K562 (cell line): ENCODE measurements around the gene RAB31. TPM values are rescaled to one million over a fixed set of nuclear protein-coding genes. Genes with fewer than 3 reads are reported as not detected.

Experiments
- ATAC-seq: fragments of 200-7000 bp; cut with Tn5 transposase; 3 replicates; pipeline ENCODE4 v1.9.1; 2020; ENCODE audit warnings: moderate library complexity
- BruUV-seq: library from RNA; stranded (reverse); fragments of 400-500 nt; replicated peaks from 2 replicates; lab custom pipeline; 2021; lab: Mats Ljungman, UMichigan
- CTCF ChIA-PET: fragments of 300-600 bp; formaldehyde crosslinking; extraction: SDS; loops from one replicate; lab custom pipeline; 2021; ENCODE audit warnings: low intra/inter-chr PET ratio; lab: Yijun Ruan, JAX
- POLR2A ChIA-PET: fragments of 300-600, 350-650 bp; sonication (Branson Sonifier 250); formaldehyde crosslinking; extraction: SDS; loops from one replicate; lab custom pipeline; 2021; ENCODE audit warnings: antibody characterized with exemption, inconsistent platforms; lab: Yijun Ruan, JAX
- DNase-seq, 4 experiments: peaks; one replicate each; pipeline versions ENCODE4 v3.0.0 to v3.0.0-alpha.2; 2011 to 2018; ENCODE audit warnings: low spot score in 3 of 4, mixed read lengths in 3 of 4; ENCODE audit errors: extremely low read depth in 1 of 4
- FAIRE-seq: peaks from 2 replicates; lab custom pipeline; 2011; peaks lifted over from hg19 to GRCh38; lab: Jason Lieb, UNC
- H2AFZ ChIP-seq: 2 replicates; pipeline ENCODE4 v1.6.0; 2011; ENCODE audit warnings: low read depth, low read length, control low read depth, inconsistent platforms
- H3K27ac ChIP-seq: fragments of 200-600 bp; 3 replicates; pipeline ENCODE4 v1.8.0; 2011; ENCODE audit warnings: low read depth, mild to moderate bottlenecking, control low read depth, inconsistent platforms, low read length, moderate library complexity, mixed read lengths; ENCODE audit errors: extremely low read depth
- H3K27me3 ChIP-seq, 2 experiments: fragments of 300-600 bp in 1 of 2; 2 replicates in 1 of 2; 3 replicates in 1 of 2; pipeline versions ENCODE4 v1.6.0 to v1.8.0; 2011; ENCODE audit warnings: inconsistent platforms in 2 of 2, low read length in 2 of 2, mild to moderate bottlenecking in 1 of 2, mixed read lengths in 1 of 2, moderate library complexity in 1 of 2; ENCODE audit not compliant: control insufficient read depth in 2 of 2, insufficient read depth in 2 of 2
- H3K36me3 ChIP-seq: fragments of 300-600 bp; 3 replicates; pipeline ENCODE4 v1.8.0; 2011; ENCODE audit warnings: mild to moderate bottlenecking, low read length, inconsistent platforms; ENCODE audit not compliant: control insufficient read depth, insufficient read depth
- H3K4me1 ChIP-seq, 2 experiments: fragments of 200-600 bp in 1 of 2; replicated peaks in 1 of 2; 2 replicates in 1 of 2; 3 replicates in 1 of 2; pipeline versions ENCODE4 v1.5.1 to v1.8.0; 2011; ENCODE audit warnings: inconsistent platforms in 2 of 2, low read length in 2 of 2, mild to moderate bottlenecking in 1 of 2, mixed read lengths in 1 of 2, moderate library complexity in 1 of 2; ENCODE audit not compliant: control insufficient read depth in 2 of 2, insufficient read depth in 2 of 2
- H3K4me2 ChIP-seq: 2 replicates; pipeline ENCODE4 v1.6.1; 2011; ENCODE audit warnings: low read length, control low read depth, inconsistent platforms, mixed read lengths; ENCODE audit not compliant: insufficient read depth
- H3K4me3 ChIP-seq: fragments of 200-600 bp; sonication (generic), shearing (Covaris generic); 2 replicates; pipeline ENCODE4 v1.5.1; 2016; ENCODE audit warnings: control low read depth, inconsistent platforms
- H3K79me2 ChIP-seq: fragments of 200-600 bp; 3 replicates; pipeline ENCODE4 v1.8.0; 2011; ENCODE audit warnings: low read length, inconsistent platforms; ENCODE audit not compliant: control insufficient read depth, insufficient read depth
- H3K9ac ChIP-seq, 2 experiments: 2 replicates each; pipeline versions ENCODE4 v1.6.0 to v1.6.1; 2011; ENCODE audit warnings: low read depth in 2 of 2, low read length in 2 of 2, control low read depth in 1 of 2, inconsistent platforms in 1 of 2, mild to moderate bottlenecking in 1 of 2, mixed read lengths in 1 of 2; ENCODE audit not compliant: insufficient read depth in 1 of 2
- H3K9me1 ChIP-seq: one replicate; pipeline ENCODE4 v1.6.0; 2011; ENCODE audit warnings: inconsistent platforms, mild to moderate bottlenecking, low read length, moderate library complexity; ENCODE audit not compliant: control insufficient read depth, insufficient read depth
- H3K9me3 ChIP-seq: replicated peaks from 2 replicates; pipeline ENCODE4 v1.5.1; 2011; ENCODE audit warnings: low read depth, low read length, inconsistent platforms; ENCODE audit not compliant: control insufficient read depth, insufficient read depth
- H4K20me1 ChIP-seq: replicated peaks from 2 replicates; pipeline ENCODE4 v1.6.1; 2011; ENCODE audit warnings: low read length, inconsistent platforms, mixed read lengths; ENCODE audit not compliant: control insufficient read depth, insufficient read depth
- ERF ChIP-seq: fragments of 450-650 bp; formaldehyde crosslinking; IDR thresholded peaks from 2 replicates; pipeline ENCODE4 v1.4.0; 2020; ENCODE audit warnings: mild to moderate bottlenecking, mixed read lengths
- NONO ChIP-seq, 2 experiments: fragments of 200-400 bp in 1 of 2; fragments of 450-650 bp in 1 of 2; formaldehyde crosslinking in 1 of 2; IDR thresholded peaks; 2 replicates each; pipeline ENCODE4 v1.6.1; 2017; ENCODE audit warnings: low read depth in 2 of 2, mild to moderate bottlenecking in 2 of 2, moderate library complexity in 2 of 2, low read length in 1 of 2
- NR4A1 ChIP-seq, 2 experiments: fragments of 250-450 bp in 1 of 2; fragments of 450-650 bp in 1 of 2; sonication (Bioruptor Pico) in 1 of 2; IDR thresholded peaks; 2 replicates each; pipeline versions ENCODE4 v1.4.0 to v1.6.1; 2016 to 2020; ENCODE audit warnings: mild to moderate bottlenecking in 2 of 2, missing compliant biosample characterization in 1 of 2, missing genetic modification characterization in 1 of 2, moderate library complexity in 1 of 2
- TOE1 ChIP-seq, 2 experiments: fragments of 450-650 bp in 1 of 2; sonication (generic) in 1 of 2; formaldehyde crosslinking in 1 of 2; IDR thresholded peaks; 2 replicates each; pipeline versions ENCODE4 v1.7.1 to v1.8.0; 2016 to 2022; ENCODE audit warnings: borderline replicate concordance in 2 of 2, mild to moderate bottlenecking in 2 of 2, antibody characterized with exemption in 1 of 2, inconsistent platforms in 1 of 2, low read depth in 1 of 2, missing genetic modification reagents in 1 of 2, moderate library complexity in 1 of 2
- ZFP30 ChIP-seq: fragments of 250-450 bp; sonication (Bioruptor Pico); IDR thresholded peaks from 2 replicates; pipeline ENCODE4 v1.8.0; 2022; ENCODE audit warnings: moderate library complexity, mild to moderate bottlenecking, inconsistent platforms, borderline replicate concordance
- ZNF316 ChIP-seq: fragments of 450-650 bp; IDR thresholded peaks from 2 replicates; pipeline ENCODE4 v1.6.1; 2016
- ZNF398 ChIP-seq: fragments of 250-450 bp; sonication (Bioruptor Pico); IDR thresholded peaks from 2 replicates; pipeline ENCODE4 v1.8.0; 2021; ENCODE audit warnings: moderate library complexity, mild to moderate bottlenecking, inconsistent platforms
- WGBS: fragments of 100-300 bp; shearing (Covaris generic); methylation state at CpG from one replicate; pipeline ENCODE4 v1.1.6; 2016; ENCODE audit warnings: low coverage, mixed read lengths; ENCODE audit not compliant: insufficient coverage; ENCODE audit errors: missing lambda C conversion rate; 5-methylcytosine and 5-hydroxymethylcytosine counted together
- in situ Hi-C: fragments of 300-500 bp; cut with MboI; formaldehyde crosslinking; loops from 4 replicates; pipeline ENCODE4 v1.15.0; 2018; ENCODE audit warnings: inconsistent platforms, mixed read lengths
- intact Hi-C: fragments of 100-400 bp; cut with micrococcal nuclease; formaldehyde crosslinking; loops from 2 replicates; pipeline ENCODE4 v1.14.2; 2022
- polyA plus RNA-seq, 8 experiments: library from polyadenylated mRNA; depleted of rRNA in 4 of 8; stranded (reverse) in 5 of 8; unstranded in 3 of 8; fragments of >200 nt; fragmentation: Nextera tagmentation in 2 of 8; fragmentation: Illumina TruSeq in 1 of 8; extraction: Ambion mirVana in 2 of 8; extraction: Trizol in 1 of 8; gene quantifications; 2 replicates each; pipeline versions ENCODE4 v1.2.1 to v1.2.3, GENCODE V29; 2011 to 2014; ENCODE audit warnings: inconsistent platforms in 1 of 8, missing spikeins in 1 of 8
- total RNA-seq, 7 experiments: library from RNA; depleted of rRNA in 6 of 7; stranded (reverse); fragments of >200 nt in 6 of 7; fragmentation: Illumina TruSeq in 2 of 7; extraction: Trizol in 2 of 7; gene quantifications; 2 replicates each; pipeline versions ENCODE4 v1.2.1 to v1.2.3, GENCODE V29; 2011 to 2021; ENCODE audit warnings: low replicate concordance in 1 of 7

RAB31 gene
- total and polyA plus RNA-seq, 9 of the 15 experiments (the other 6 are each of a cell fraction or from before 2014, with no cell fraction given): 20.7 to 70.4 (median 41.3) TPM

- TF ChIP-seq ERF (CRISPR knock-in tag) (no peak), ZNF398 (CRISPR knock-in tag) (no peak)
Measured at GRCh38 chr18:9771977-9772660, 64.0 kb downstream of the RAB31 start (continued).

- ChIA-PET CTCF (no interaction called here), POLR2A (interaction anchor here (0.7 to 1.1 kb wide), 5 partner anchors 10 to 198 kb away, joined by 3 to 5 read pairs (median 3); partner anchors contain the start of gene VAPA)
- TF ChIP-seq ZFP30 (no peak), ZNF316 (peak; percentile 67), NR4A1 (CRISPR knock-in tag; IDR thresholded peaks at IDR 0.05) (no peak), NR4A1 (tag; IDR thresholded peaks at IDR 0.05) (no peak), TOE1 (IDR thresholded peaks at IDR 0.05; ENCODE audit: borderline replicate concordance) (no peak), TOE1 (CRISPR knock-in tag; IDR thresholded peaks at IDR 0.05; ENCODE audit: borderline replicate concordance, low read depth) (no peak), NONO (IDR thresholded peaks at IDR 0.05; ENCODE audit: low read depth in 2 of 2, low read length in 1 of 2) (no peak)
- ATAC-seq: no peak
- BruUV-seq: no TSS peak
- H3K4me1 ChIP-seq: peaks cover 8 to 21% of the 10 kb centered on the region in 2 experiments; a peak in 4 of 5 replicates
- 72% methylated on average over 13 of the region's 13 CpGs for WGBS
- H2AFZ ChIP-seq: no peak overlapping the region
- no peaks in the 10 kb centered on the region for H3K9me1 ChIP-seq
- no peaks in the 10 kb centered on the region for H4K20me1 ChIP-seq
- no peak overlapping the region for H3K4me3 ChIP-seq
- peak overlapping the region in 1 of 2 experiments; percentile 49; a peak in 1 of 4 replicates for H3K9ac ChIP-seq
- no peak for FAIRE-seq
- in situ Hi-C loops (loop anchor here (10.0 kb wide), 1 partner anchor 198 kb away; no protein-coding TSS in a partner anchor), intact Hi-C loops (no loop called here)
- H3K9me3 ChIP-seq: no peaks in the 10 kb centered on the region
- peaks cover 7% of the 10 kb centered on the region; the same call in 1 of the 3 replicates for H3K36me3 ChIP-seq
- H3K4me2 ChIP-seq: no peak overlapping the region
- H3K27ac ChIP-seq: no peak overlapping the region
- peaks cover 42% of the 10 kb centered on the region for H3K79me2 ChIP-seq
- no peaks in the 10 kb centered on the region for H3K27me3 ChIP-seq
- no peak for DNase-seq
Measured at GRCh38 chr18:9772847-9773677, 65.0 kb downstream of the RAB31 start.
